HFFc6 (cell line): ENCODE measurements around the gene ATXN7. TPM values are rescaled to one million over a fixed set of nuclear protein-coding genes. Genes with fewer than 3 reads are reported as not detected.

Source experiments
- DNase-seq: peaks from one replicate; pipeline ENCODE4 v3.0.0-alpha.2; 2018
- H3K27ac Mint-ChIP-seq: 2 replicates; pipeline ENCODE4 v1.8.0; 2020; ENCODE audit warnings: mild to moderate bottlenecking, mixed read lengths
- H3K27me3 Mint-ChIP-seq: 2 replicates; pipeline ENCODE4 v1.8.0; 2021; ENCODE audit warnings: mild to moderate bottlenecking, moderate library complexity, mixed read lengths; ENCODE audit not compliant: insufficient read depth
- H3K36me3 Mint-ChIP-seq: 2 replicates; pipeline ENCODE4 v1.8.0; 2021; ENCODE audit warnings: low read depth, mixed read lengths
- H3K4me1 Mint-ChIP-seq: 2 replicates; pipeline ENCODE4 v1.8.0; 2020; ENCODE audit warnings: low read depth, mixed read lengths
- H3K4me3 Mint-ChIP-seq: 2 replicates; pipeline ENCODE4 v1.8.0; 2020; ENCODE audit warnings: mild to moderate bottlenecking, moderate library complexity, mixed read lengths
- H3K9me3 Mint-ChIP-seq: 2 replicates; pipeline ENCODE4 v1.8.0; 2020; ENCODE audit warnings: mild to moderate bottlenecking, mixed read lengths
- total RNA-seq, 6 experiments: library from RNA; stranded (reverse); fragmentation: NEBNext Ultra II Directional; extraction: Animal tissue kit (Norgen Biotek cat#: 25700); gene quantifications; 2 replicates in 1 of 6; 3 replicates in 5 of 6; pipeline ENCODE4 v1.2.3, GENCODE V29; 2021
- TF ChIP-seq, protein P1 (sequence below): fragments of 200-600 bp; sonication (generic); IDR thresholded peaks from 2 replicates; pipeline ENCODE4 v1.5.0; 2021; ENCODE audit warnings: antibody characterized with exemption, mild to moderate bottlenecking

ATXN7 gene
- total RNA-seq, 6 experiments from 2014 or later: 11.5 to 18.4 (median 15.2) TPM

DNA sequence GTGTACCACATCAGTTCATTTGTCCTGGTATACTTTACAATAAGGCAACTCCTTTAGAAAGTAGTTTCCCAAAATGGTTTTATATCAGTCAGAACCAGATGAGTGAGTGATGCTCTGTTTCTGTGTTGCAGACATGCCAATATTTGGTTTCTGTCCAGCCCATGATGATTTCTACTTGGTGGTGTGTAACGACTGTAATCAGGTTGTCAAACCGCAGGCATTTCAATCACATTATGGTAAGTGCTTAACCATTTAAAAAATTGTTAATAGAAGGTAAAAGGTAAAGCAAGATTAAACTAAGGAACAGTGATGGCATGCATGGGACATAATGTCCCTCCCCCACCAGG, 88.6 kb downstream of the ATXN7 start:
- Mint-ChIP-seq H3K36me3 (peaks cover 21% of the 10 kb centered on the region), H3K27me3 (no peaks in the 10 kb centered on the region), H3K27ac (no peak overlapping the region), H3K9me3 (no peaks in the 10 kb centered on the region), H3K4me3 (no peak overlapping the region), H3K4me1 (peaks cover 66% of the 10 kb centered on the region)
- DNase-seq: no peak
- TF ChIP-seq, protein P1, sequence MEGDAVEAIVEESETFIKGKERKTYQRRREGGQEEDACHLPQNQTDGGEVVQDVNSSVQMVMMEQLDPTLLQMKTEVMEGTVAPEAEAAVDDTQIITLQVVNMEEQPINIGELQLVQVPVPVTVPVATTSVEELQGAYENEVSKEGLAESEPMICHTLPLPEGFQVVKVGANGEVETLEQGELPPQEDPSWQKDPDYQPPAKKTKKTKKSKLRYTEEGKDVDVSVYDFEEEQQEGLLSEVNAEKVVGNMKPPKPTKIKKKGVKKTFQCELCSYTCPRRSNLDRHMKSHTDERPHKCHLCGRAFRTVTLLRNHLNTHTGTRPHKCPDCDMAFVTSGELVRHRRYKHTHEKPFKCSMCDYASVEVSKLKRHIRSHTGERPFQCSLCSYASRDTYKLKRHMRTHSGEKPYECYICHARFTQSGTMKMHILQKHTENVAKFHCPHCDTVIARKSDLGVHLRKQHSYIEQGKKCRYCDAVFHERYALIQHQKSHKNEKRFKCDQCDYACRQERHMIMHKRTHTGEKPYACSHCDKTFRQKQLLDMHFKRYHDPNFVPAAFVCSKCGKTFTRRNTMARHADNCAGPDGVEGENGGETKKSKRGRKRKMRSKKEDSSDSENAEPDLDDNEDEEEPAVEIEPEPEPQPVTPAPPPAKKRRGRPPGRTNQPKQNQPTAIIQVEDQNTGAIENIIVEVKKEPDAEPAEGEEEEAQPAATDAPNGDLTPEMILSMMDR: no peak

DNA sequence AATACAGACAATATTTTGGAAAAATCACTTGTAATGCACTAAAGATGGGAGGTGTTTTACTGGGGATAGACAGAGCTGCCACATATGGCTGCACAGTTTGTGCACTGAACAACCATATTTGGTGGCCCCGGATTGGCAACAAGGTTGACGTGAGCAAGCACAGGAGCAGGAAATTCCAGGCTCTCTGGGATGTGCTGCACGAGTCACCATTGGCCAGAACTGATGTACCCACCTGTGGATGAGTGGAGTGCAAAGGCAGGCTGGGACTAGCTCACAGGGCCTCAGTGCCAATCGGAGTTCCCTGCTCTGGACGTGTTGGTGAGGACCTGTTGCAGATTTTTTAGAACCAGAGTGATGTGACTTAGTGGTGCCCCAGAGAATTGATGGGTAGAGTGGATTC, 90.5 kb downstream of the ATXN7 start:
- no peak for DNase-seq
- H3K27me3 Mint-ChIP-seq: no peaks in the 10 kb centered on the region

DNA sequence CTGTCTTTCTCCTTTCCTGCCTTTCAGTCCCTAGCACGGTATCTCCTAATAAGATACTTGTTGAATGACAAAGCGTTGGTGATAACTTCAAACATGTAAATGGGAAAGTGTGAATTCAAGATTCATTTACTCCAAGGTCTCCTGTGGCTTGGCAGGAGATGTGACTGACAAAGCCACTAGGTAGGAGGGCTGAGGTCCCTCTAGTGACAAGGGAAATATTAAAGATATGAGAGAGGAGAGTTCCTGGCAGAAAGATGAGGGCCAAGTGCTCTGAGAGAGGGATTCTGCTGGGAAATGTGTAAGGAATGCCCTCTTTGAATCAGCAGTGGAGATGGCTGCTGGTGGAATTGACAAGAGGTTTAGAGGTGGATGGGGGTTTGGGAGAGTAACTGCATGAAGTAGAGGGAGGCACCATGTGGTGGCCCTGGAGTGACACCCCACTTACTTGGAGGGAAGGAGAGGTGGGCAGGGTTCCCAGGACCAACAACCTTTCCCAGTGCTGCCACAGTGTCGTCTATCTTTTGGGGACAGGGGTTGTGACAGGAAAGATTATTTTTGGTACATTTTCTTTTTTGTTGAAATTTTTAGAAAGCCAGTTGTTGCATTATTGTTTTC, 91.5 kb downstream of the ATXN7 start:
- Mint-ChIP-seq H3K27ac (peak overlapping the region; percentile 31), H3K27me3 (no peaks in the 10 kb centered on the region), H3K9me3 (no peaks in the 10 kb centered on the region), H3K4me1 (peaks cover 62% of the 10 kb centered on the region), H3K36me3 (peaks cover 21% of the 10 kb centered on the region), H3K4me3 (no peak overlapping the region)
- TF ChIP-seq, protein P1: no peak
- no peak for DNase-seq

More for the DNA sequence above, 90.5 kb downstream of the ATXN7 start:
- Mint-ChIP-seq H3K9me3 (no peaks in the 10 kb centered on the region), H3K27ac (peak overlapping the region; percentile 57), H3K4me1 (peaks cover 62% of the 10 kb centered on the region), H3K4me3 (no peak overlapping the region), H3K36me3 (peaks cover 21% of the 10 kb centered on the region)
- TF ChIP-seq, protein P1: no peak

DNA sequence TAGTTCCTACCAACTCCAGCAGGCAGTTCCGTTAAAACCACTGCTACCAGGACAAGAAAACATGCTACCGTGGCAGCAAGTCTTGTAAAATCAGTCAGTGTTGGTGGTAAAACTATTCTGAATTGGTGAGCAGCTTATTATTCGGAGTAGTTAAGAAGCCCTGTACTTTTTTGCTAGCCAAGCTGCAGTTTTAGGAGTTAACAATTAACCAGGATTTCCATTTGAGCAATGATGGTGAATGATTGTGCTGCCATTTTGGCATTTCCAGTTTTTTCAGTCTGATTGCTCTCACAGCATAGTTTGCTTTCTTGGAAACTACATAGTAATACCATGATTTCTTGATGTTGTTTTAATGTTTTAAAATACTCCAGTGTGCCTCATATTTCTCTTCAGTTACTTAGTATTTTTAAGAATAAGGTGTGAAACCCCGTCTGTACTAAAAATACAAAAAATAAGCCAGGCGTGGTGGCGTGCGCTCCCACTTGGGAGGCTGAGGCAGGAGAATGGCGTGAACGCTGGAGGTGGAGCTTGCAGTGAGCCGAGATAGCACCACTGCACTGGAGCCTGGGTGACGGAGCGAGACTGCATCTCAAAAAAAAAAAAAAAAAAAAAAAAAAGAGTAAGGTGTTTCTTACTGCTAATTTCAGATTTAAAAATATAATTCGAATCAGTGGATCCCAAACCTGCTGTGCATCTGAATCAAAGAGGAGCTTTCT, 92.3 kb downstream of the ATXN7 start:
- peaks cover 62% of the 10 kb centered on the region for H3K4me1 Mint-ChIP-seq
- peaks cover 21% of the 10 kb centered on the region for H3K36me3 Mint-ChIP-seq
- H3K27ac Mint-ChIP-seq: no peak overlapping the region
- H3K9me3 Mint-ChIP-seq: no peaks in the 10 kb centered on the region
- TF ChIP-seq, protein P1: no peak
- H3K4me3 Mint-ChIP-seq: no peak overlapping the region
- no peaks in the 10 kb centered on the region for H3K27me3 Mint-ChIP-seq
- DNase-seq: no peak

DNA sequence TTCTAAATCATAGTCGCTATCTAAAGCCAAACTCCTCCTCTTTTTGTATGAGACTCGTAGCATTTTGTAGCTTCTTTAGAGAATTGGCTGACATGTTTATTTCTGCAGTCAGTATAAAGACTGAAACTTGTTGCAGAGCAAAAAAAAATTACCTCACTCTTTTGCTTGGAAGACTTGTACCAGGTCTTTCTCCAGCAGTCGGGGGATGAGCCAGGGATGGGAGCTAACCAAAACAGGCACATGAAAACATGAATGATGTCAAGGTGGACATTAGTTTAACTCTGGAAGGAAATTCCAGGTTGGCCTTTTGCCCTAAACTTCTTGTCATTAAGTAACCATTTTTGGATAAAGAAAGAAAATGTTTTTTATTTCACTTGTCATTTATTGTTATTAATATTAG, 95.5 kb downstream of the ATXN7 start:
- Mint-ChIP-seq H3K27me3 (no peaks in the 10 kb centered on the region), H3K27ac (no peak overlapping the region), H3K36me3 (peaks cover 10% of the 10 kb centered on the region), H3K4me1 (peaks cover 48% of the 10 kb centered on the region), H3K4me3 (no peak overlapping the region), H3K9me3 (no peaks in the 10 kb centered on the region)
- no peak for DNase-seq
- TF ChIP-seq, protein P1: no peak
